A549 (cell line): ENCODE data around the gene DOCK10. TPM values are rescaled to one million over a fixed set of nuclear protein-coding genes. Genes with fewer than 3 reads are reported as not detected.

ENCODE experiments used
- ATAC-seq, 2 experiments: fragments of 200-7000 bp in 1 of 2; fragments of >200 bp in 1 of 2; cut with Nextera tagmentation in 1 of 2; cut with Tn5 transposase in 1 of 2; 3 replicates each; pipeline versions ENCODE4 v1.8.0 to v1.9.1; 2018 to 2020; ENCODE audit warnings: mild to moderate bottlenecking in 1 of 2, moderate library complexity in 1 of 2
- CTCF ChIA-PET: fragments of 300-600 bp; sonication (Branson Sonifier 250); formaldehyde crosslinking; extraction: SDS; loops from one replicate; lab custom pipeline; 2021; ENCODE audit warnings: antibody characterized with exemption, inconsistent platforms; lab: Yijun Ruan, JAX
- POLR2A ChIA-PET: fragments of 350-600 bp; formaldehyde crosslinking; extraction: SDS; loops from one replicate; lab custom pipeline; 2021; ENCODE audit warnings: antibody characterized with exemption, inconsistent platforms; lab: Yijun Ruan, JAX
- DNase-seq, 2 experiments: peaks; one replicate each; pipeline versions ENCODE4 v3.0.0 to v3.0.0-alpha.2; 2011 to 2016; ENCODE audit warnings: low read depth in 1 of 2, low spot score in 1 of 2
- FAIRE-seq: peaks from 2 replicates; lab custom pipeline; 2011; peaks lifted over from hg19 to GRCh38; lab: Jason Lieb, UNC
- H3K27ac ChIP-seq, 2 experiments: fragments of >200 bp; sonication (Bioruptor Twin); formaldehyde crosslinking; 3 replicates each; pipeline ENCODE4 v1.5.1; 2016 to 2017
- H3K4me1 ChIP-seq: fragments of >200 bp; sonication (Bioruptor Twin); formaldehyde crosslinking; 3 replicates; pipeline ENCODE4 v1.6.1; 2016
- H3K4me2 ChIP-seq: fragments of >200 bp; sonication (Bioruptor Twin); formaldehyde crosslinking; 3 replicates; pipeline ENCODE4 v1.6.1; 2016
- H3K4me3 ChIP-seq: fragments of >200 bp; sonication (Bioruptor Twin); formaldehyde crosslinking; 3 replicates; pipeline ENCODE4 v1.5.1; 2016
- H3K9me3 ChIP-seq: fragments of >200 bp; sonication (Bioruptor Twin); formaldehyde crosslinking; 3 replicates; pipeline ENCODE4 v1.6.1; 2016
- ATOH8 ChIP-seq: fragments of 250-450 bp; sonication (Bioruptor Pico); IDR thresholded peaks from 2 replicates; pipeline ENCODE4 v1.5.0; 2020; ENCODE audit warnings: low read depth, mild to moderate bottlenecking, moderate library complexity
- BCL3 ChIP-seq: fragments of >200 bp; sonication (Bioruptor Twin); formaldehyde crosslinking; IDR thresholded peaks from 3 replicates; pipeline ENCODE4 v1.6.1; 2016
- CBX2 ChIP-seq: fragments of 200-600 bp; sonication (generic); IDR thresholded peaks from 2 replicates; pipeline ENCODE4 v1.6.1; 2016; ENCODE audit warnings: low read depth, mild to moderate bottlenecking, borderline replicate concordance
- CHD2 ChIP-seq: fragments of 150-350 bp; IDR thresholded peaks from 2 replicates; pipeline ENCODE4 v1.6.1; 2014; ENCODE audit warnings: low read length; ENCODE audit not compliant: partially characterized antibody
- EHF ChIP-seq: fragments of 250-450 bp; sonication (Bioruptor Pico); IDR thresholded peaks from 2 replicates; pipeline ENCODE4 v1.5.0; 2020; ENCODE audit warnings: mild to moderate bottlenecking
- ELK1 ChIP-seq: fragments of 150-350 bp; IDR thresholded peaks from 2 replicates; pipeline ENCODE4 v1.6.1; 2014; ENCODE audit warnings: low read depth, mild to moderate bottlenecking, low read length
- ESRRA ChIP-seq: fragments of 150-350 bp; IDR thresholded peaks from 2 replicates; pipeline ENCODE4 v1.6.1; 2014; ENCODE audit warnings: mild to moderate bottlenecking, low read length, borderline replicate concordance
- FOSB ChIP-seq: fragments of 250-450 bp; sonication (Bioruptor Pico); IDR thresholded peaks from 2 replicates; pipeline ENCODE4 v1.5.0; 2020; ENCODE audit warnings: mild to moderate bottlenecking, moderate library complexity
- GATA3 ChIP-seq: IDR thresholded peaks from 2 replicates; pipeline ENCODE4 v1.6.1; 2012; ENCODE audit warnings: borderline replicate concordance
- HDAC2 ChIP-seq: fragments of 200-600 bp; sonication (generic); IDR thresholded peaks from 2 replicates; pipeline ENCODE4 v1.6.1; 2016
- HES2 ChIP-seq: fragments of >200 bp; sonication (Bioruptor Twin); formaldehyde crosslinking; IDR thresholded peaks from 2 replicates; pipeline ENCODE4 v1.6.1; 2016
- HOXA7 ChIP-seq: fragments of 250-450 bp; sonication (Bioruptor Pico); IDR thresholded peaks from 2 replicates; pipeline ENCODE4 v1.5.0; 2020; ENCODE audit warnings: mild to moderate bottlenecking, moderate library complexity
- HOXB5 ChIP-seq: fragments of 250-450 bp; sonication (Bioruptor Pico); IDR thresholded peaks from 2 replicates; pipeline ENCODE4 v1.5.0; 2020; ENCODE audit warnings: mild to moderate bottlenecking, moderate library complexity
- KDM1A ChIP-seq: fragments of 200-600 bp; sonication (generic); IDR thresholded peaks from 2 replicates; pipeline ENCODE4 v1.6.1; 2016; ENCODE audit warnings: low read depth, mild to moderate bottlenecking
- KDM5A ChIP-seq: fragments of 200-600 bp; sonication (generic); IDR thresholded peaks from 2 replicates; pipeline ENCODE4 v1.6.1; 2016; ENCODE audit warnings: antibody characterized with exemption, mild to moderate bottlenecking
- MAFK ChIP-seq: fragments of 450-650 bp; IDR thresholded peaks from 2 replicates; pipeline ENCODE4 v1.6.1; 2014; ENCODE audit not compliant: partially characterized antibody
- MAX ChIP-seq: IDR thresholded peaks from 2 replicates; pipeline ENCODE4 v1.6.1; 2012
- MYC ChIP-seq: IDR thresholded peaks from 2 replicates; pipeline ENCODE4 v1.6.1; 2012; ENCODE audit warnings: mild to moderate bottlenecking, inconsistent platforms, low read length, improper control_type of control experiment, borderline replicate concordance
- NPAS2 ChIP-seq: fragments of 250-450 bp; sonication (Bioruptor Pico); IDR thresholded peaks from 2 replicates; pipeline ENCODE4 v1.8.0; 2022; ENCODE audit warnings: mild to moderate bottlenecking, moderate library complexity, borderline replicate concordance
- PHF8 ChIP-seq: fragments of 200-600 bp; sonication (generic); IDR thresholded peaks from 2 replicates; pipeline ENCODE4 v1.6.1; 2016; ENCODE audit warnings: low read depth, mild to moderate bottlenecking, antibody characterized with exemption, moderate library complexity, borderline replicate concordance
- RARB ChIP-seq: fragments of 250-450 bp; sonication (Bioruptor Pico); IDR thresholded peaks from 2 replicates; pipeline ENCODE4 v1.8.0; 2021; ENCODE audit warnings: mild to moderate bottlenecking, moderate library complexity
- REST ChIP-seq: fragments of 200-600 bp; sonication (generic); IDR thresholded peaks from 2 replicates; pipeline ENCODE4 v1.6.1; 2016; ENCODE audit warnings: antibody characterized with exemption, mild to moderate bottlenecking, moderate library complexity
- RFX5 ChIP-seq: fragments of 450-650 bp; IDR thresholded peaks from 2 replicates; pipeline ENCODE4 v1.7.1; 2014; ENCODE audit warnings: antibody characterized with exemption, mild to moderate bottlenecking, moderate library complexity
- SREBF2 ChIP-seq: fragments of 450-650 bp; IDR thresholded peaks from 2 replicates; pipeline ENCODE4 v1.6.1; 2014; ENCODE audit warnings: mild to moderate bottlenecking, moderate library complexity
- USF2 ChIP-seq: fragments of 450-650 bp; IDR thresholded peaks from 2 replicates; pipeline ENCODE4 v1.6.1; 2014; ENCODE audit warnings: antibody characterized with exemption
- ZFP36 ChIP-seq: fragments of 450-650 bp; IDR thresholded peaks from 2 replicates; pipeline ENCODE4 v1.6.1; 2014; ENCODE audit warnings: borderline replicate concordance; ENCODE audit not compliant: partially characterized antibody
- WGBS: methylation state at CpG from one replicate; pipeline ENCODE4 v1.1.6; 2017; ENCODE audit errors: missing lambda C conversion rate; 5-methylcytosine and 5-hydroxymethylcytosine counted together
- polyA plus RNA-seq, 4 experiments: library from polyadenylated mRNA; depleted of rRNA in 3 of 4; stranded (reverse); fragments of >200 nt; fragmentation: RNase III in 1 of 4; extraction: RNeasy Plus Mini Kit Qiagen cat#74134 plus additional on column Dnase treatment in 1 of 4; gene quantifications; 2 replicates in 3 of 4; 3 replicates in 1 of 4; pipeline ENCODE4 v1.2.3, GENCODE V29; 2011 to 2017

Gene DOCK10
- polyA plus RNA-seq, 2 of the 4 experiments (the other 2 are of a cell fraction) = 43.0 to 45.3 TPM

- no peak for FAIRE-seq
- Histone ChIP-seq H3K4me2 (no peak overlapping the region), H3K27ac (no peak overlapping the region), H3K9me3 (no peaks in the 10 kb centered on the region), H3K4me1 (peaks cover 13% of the 10 kb centered on the region), H3K4me3 (no peak overlapping the region)
- DNase-seq = no peak
- ChIA-PET POLR2A (no interaction called here), CTCF (no interaction called here)
- ATAC-seq = no peak
- TF ChIP-seq MAX (no peak), HOXA7 (no peak), BCL3 (no peak), EHF (CRISPR knock-in tag) (no peak), ELK1 (no peak), ESRRA (no peak), PHF8 (no peak), KDM1A (no peak), CBX2 (no peak), MAFK (no peak), HOXB5 (no peak), HES2 (no peak), HDAC2 (no peak), NPAS2 (CRISPR knock-in tag) (no peak), RARB (no peak), GATA3 (no peak), MYC (no peak), REST (no peak)
- 94% methylated on average over 4 of the region's 4 CpGs for WGBS
These were observed 10.7 kb downstream of the DOCK10 start for GRCh38 chr2:225031599-225031998.

GRCh38 chr2:225030893-225031292 lies 11.4 kb downstream of the DOCK10 start:
- H3K4me1 ChIP-seq = peaks cover 21% of the 10 kb centered on the region
- ATAC-seq (no peak), DNase-seq (no peak), FAIRE-seq (no peak)
- H3K4me2 ChIP-seq = no peak overlapping the region
- 95% methylated on average over 1 of the region's 1 CpG for WGBS
- no peak overlapping the region for H3K27ac ChIP-seq
- CTCF ChIA-PET = no interaction called here
- no peaks in the 10 kb centered on the region for H3K9me3 ChIP-seq
- no peak for TF ChIP-seq ZFP36
- POLR2A ChIA-PET = no interaction called here
- no peak overlapping the region for H3K4me3 ChIP-seq

GRCh38 chr2:225030203-225030602 lies 12.1 kb downstream of the DOCK10 start:
- ATAC-seq = no peak
- Histone ChIP-seq H3K4me2 (no peak overlapping the region), H3K4me3 (no peak overlapping the region), H3K4me1 (peaks cover 27% of the 10 kb centered on the region), H3K27ac (no peak overlapping the region), H3K9me3 (no peaks in the 10 kb centered on the region)
- no peak for DNase-seq
- no peak for FAIRE-seq
- TF ChIP-seq KDM5A = no peak
- no peak for TF ChIP-seq KDM1A
- no peak for TF ChIP-seq CHD2
- no peak for TF ChIP-seq FOSB (CRISPR knock-in tag)
- TF ChIP-seq MAX = no peak
- no peak for TF ChIP-seq SREBF2
- TF ChIP-seq USF2 = no peak
- no peak for TF ChIP-seq RFX5
- TF ChIP-seq ATOH8 (CRISPR knock-in tag) = no peak
- ChIA-PET CTCF (no interaction called here), POLR2A (no interaction called here)
- 97% methylated on average over 8 of the region's 8 CpGs for WGBS
